Spleen (tissue), 11 donors: ENCODE results near the gene MPPE1. TPM values are rescaled to one million over a fixed set of nuclear protein-coding genes. Genes with fewer than 3 reads are reported as not detected.

ENCODE experiments used
- DNase-seq: peaks from one replicate; pipeline ENCODE4 v3.0.0-alpha.2; 2020
- H3K27ac ChIP-seq, 8 donors: fragments of 200-600 bp; sonication (generic) in 7 of 8; 1 replicate in 4 of 8; 2 replicates in 4 of 8; pipeline versions ENCODE4 v1.5.0 to v1.8.0; 2016 to 2021; ENCODE audit warnings: inconsistent platforms in 4 of 8, mild to moderate bottlenecking in 4 of 8, moderate library complexity in 1 of 8
- H3K27me3 ChIP-seq, 7 donors: fragments of 200-600 bp; sonication (generic) in 6 of 7; replicated peaks in 1 of 7; 1 replicate in 4 of 7; 2 replicates in 3 of 7; pipeline versions ENCODE4 v1.5.0 to v1.8.0; 2016 to 2021; ENCODE audit warnings: inconsistent platforms in 3 of 7, mild to moderate bottlenecking in 1 of 7
- H3K36me3 ChIP-seq, 6 donors: fragments of 200-600 bp; sonication (generic) in 5 of 6; 1 replicate in 4 of 6; 2 replicates in 2 of 6; pipeline versions ENCODE4 v1.5.0 to v1.8.0; 2016 to 2021; ENCODE audit warnings: inconsistent platforms in 2 of 6
- H3K4me1 ChIP-seq, 6 donors: fragments of 200-600 bp; sonication (generic) in 5 of 6; 1 replicate in 3 of 6; 2 replicates in 3 of 6; pipeline versions ENCODE4 v1.5.0 to v1.8.0; 2016 to 2021; ENCODE audit warnings: inconsistent platforms in 3 of 6
- H3K4me3 ChIP-seq, 8 donors: fragments of 200-600 bp; sonication (generic) in 7 of 8; 1 replicate in 4 of 8; 2 replicates in 4 of 8; pipeline versions ENCODE4 v1.5.0 to v1.8.0; 2016 to 2021; ENCODE audit warnings: inconsistent platforms in 4 of 8, mild to moderate bottlenecking in 4 of 8, moderate library complexity in 2 of 8
- H3K9me3 ChIP-seq, 8 donors: fragments of 200-600 bp; sonication (generic) in 7 of 8; 1 replicate in 4 of 8; 2 replicates in 4 of 8; pipeline versions ENCODE4 v1.5.0 to v1.8.0; 2016 to 2021; ENCODE audit warnings: inconsistent platforms in 4 of 8
- CTCF ChIP-seq, 11 experiments: fragments of 200-600 bp in 7 of 11; fragments of 450-650 bp in 4 of 11; sonication (generic) in 4 of 11; IDR thresholded peaks in 8 of 11; conservative IDR thresholded peaks in 3 of 11; 1 replicate in 7 of 11; 2 replicates in 4 of 11; pipeline versions ENCODE4 v1.4.0 to v1.8.0; 2016 to 2021; ENCODE audit warnings: antibody characterized with exemption in 11 of 11, inconsistent platforms in 4 of 11, mild to moderate bottlenecking in 1 of 11
- POLR2AphosphoS5 ChIP-seq, 3 donors: sonication (generic); formaldehyde crosslinking; IDR thresholded peaks; one replicate each; pipeline ENCODE4 v1.5.1; 2017; ENCODE audit warnings: antibody characterized with exemption in 3 of 3
- WGBS, 5 donors: extraction: QIAGEN DNeasy Blood & Tissue Kit in 3 of 5; methylation state at CpG; one replicate each; pipeline versions ENCODE4 v1.1.5 to v1.1.7; 2013 to 2018; 5-methylcytosine and 5-hydroxymethylcytosine counted together
- intact Hi-C: fragments of 100-400 bp; cut with DNase I; formaldehyde crosslinking; loops from one replicate; pipeline ENCODE4 v1.15.0; 2023; ENCODE audit warnings: low total_unique reads
- polyA plus RNA-seq, 3 donors: library from polyadenylated mRNA; stranded (reverse); fragments of 200-250 nt; gene quantifications; one replicate each; pipeline ENCODE4 v1.2.1, GENCODE V29; 2013
- total RNA-seq, 7 donors: library from RNA; depleted of rRNA in 3 of 7; stranded (reverse); fragments of >200 nt in 3 of 7; fragmentation: NEBNext Ultra II Directional in 4 of 7; extraction: Animal tissue kit (Norgen Biotek cat#: 25700) in 4 of 7; gene quantifications; one replicate each; pipeline versions ENCODE4 v1.1.0 to v1.2.1, GENCODE V29; 2016 to 2021
- donor health status: healthy with polysubstance abuse.
- donor health status: DM: no; HTN: no; CAD: no; lungs with moderate emphysema.
- donor health status: DM: no; HTN: no; CAD: no.
- donor health status: Bipolar disorder and iron deficiency.
- donor health status: healthy.
- donor health status: DM: no; HTN: no; CAD: no.
- donor health status: DM: yes; HTN: yes; CAD: no.

MPPE1 gene
- total and polyA plus RNA-seq, 10 donors = 29.7 to 89.9 (median 49.6) TPM

DNA sequence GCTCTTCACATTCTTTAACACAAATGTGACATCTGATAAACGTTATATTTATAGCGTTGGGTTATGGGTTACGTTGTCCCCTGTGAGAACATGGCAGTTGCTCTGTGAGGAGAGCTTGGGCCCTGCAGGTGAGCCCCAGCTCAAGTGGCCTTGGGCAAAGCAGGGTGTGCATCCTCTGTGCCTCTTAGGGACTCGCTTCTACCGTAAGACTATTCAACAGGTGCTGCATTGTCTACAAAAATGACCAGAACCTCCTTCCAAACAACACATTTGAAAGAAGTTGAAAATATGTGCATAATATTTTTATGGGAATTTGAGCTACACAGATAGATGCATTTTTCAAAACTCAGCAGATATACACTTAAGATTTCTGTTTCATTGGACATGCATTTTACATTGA is 73.3 kb downstream of the MPPE1 start:
- DNase-seq = no peak
- no peak overlapping the region for H3K4me3 ChIP-seq
- H3K27me3 ChIP-seq = no peaks in the 10 kb centered on the region
- H3K4me1 ChIP-seq = no peaks in the 10 kb centered on the region
- no peaks in the 10 kb centered on the region for H3K36me3 ChIP-seq
- WGBS, 5 donors = 78 to 87% (median 86%) methylated on average over 5 of the region's 5 CpGs
- H3K9me3 ChIP-seq = no peaks in the 10 kb centered on the region
- H3K27ac ChIP-seq = no peak overlapping the region
- TF ChIP-seq POLR2AphosphoS5 (IDR thresholded peaks at IDR 0.05) = no peak
- TF ChIP-seq CTCF (IDR thresholded peaks at IDR 0.05 in 8 of 11, conservative IDR thresholded peaks at IDR 0.05 in 3 of 11) = no peak
- intact Hi-C loops = no loop called here

Other genes with a start within 250 kb of the MPPE1 start
- 1 to 10 TPM; 1.6 to 5.7 (median 3.4) TPM for gene GNAL, start 219.1 kb downstream of the MPPE1 start, total RNA-seq
- 1 to 10 TPM in 2 of 3 donors, under 1 TPM in 1; 0.74 to 1.3 (median 1.2) TPM for gene GNAL, start 219.1 kb downstream of the MPPE1 start, polyA plus RNA-seq
- gene CHMP1B, start 56.9 kb downstream of the MPPE1 start, total RNA-seq = 10 to 100 TPM; 34.2 to 58.0 (median 42.0) TPM
- 10 to 100 TPM; 33.1 to 37.8 (median 36.0) TPM for gene CHMP1B, start 56.9 kb downstream of the MPPE1 start, polyA plus RNA-seq
- 10 to 100 TPM; 16.6 to 60.7 (median 44.4) TPM for gene IMPA2, start 73.2 kb upstream of the MPPE1 start, total RNA-seq
- 10 to 100 TPM; 11.1 to 27.7 (median 16.4) TPM for gene IMPA2, start 73.2 kb upstream of the MPPE1 start, polyA plus RNA-seq
- not detected for gene ANKRD62, start 185.5 kb upstream of the MPPE1 start, total RNA-seq
- not detected for gene ANKRD62, start 185.5 kb upstream of the MPPE1 start, polyA plus RNA-seq